Loucy (cell line): Measurements from ENCODE around the gene ANGPTL8.

ENCODE experiments used
- CTCF ChIP-seq: fragments of 200-600 bp; sonication (generic); conservative IDR thresholded peaks from 2 replicates; pipeline ENCODE4 v1.5.1; 2014; ENCODE audit warnings: mild to moderate bottlenecking, antibody characterized with exemption, low read length
- EZH2phosphoT487 ChIP-seq: fragments of 200-600 bp; IDR thresholded peaks from 2 replicates; pipeline ENCODE4 v1.6.1; 2018; ENCODE audit warnings: antibody characterized with exemption, mild to moderate bottlenecking, moderate library complexity, borderline replicate concordance

- TF ChIP-seq CTCF (no peak), EZH2phosphoT487 (no peak)
These were observed 2.1 kb upstream of the ANGPTL8 start for GRCh38 chr19:11237321-11237720.
